Upper lobe of right lung (tissue), 1 donor: ENCODE data around the gene ETV7. TPM values are rescaled to one million over a fixed set of nuclear protein-coding genes. Genes with fewer than 3 reads are reported as not detected.

Experiments
- ATAC-seq: fragments of 200-7000 bp; cut with Tn5 transposase; one replicate; pipeline ENCODE4 v1.9.1; 2020; ENCODE audit warnings: mild to moderate bottlenecking, moderate library complexity
- DNase-seq: peaks from one replicate; pipeline ENCODE4 v3.0.0-alpha.2; 2020
- H3K27ac ChIP-seq: fragments of 200-600 bp; one replicate; pipeline ENCODE4 v1.8.0; 2022
- H3K27me3 ChIP-seq: fragments of 200-600 bp; one replicate; pipeline ENCODE4 v1.8.0; 2022; ENCODE audit warnings: mild to moderate bottlenecking
- H3K36me3 ChIP-seq: fragments of 200-600 bp; one replicate; pipeline ENCODE4 v1.8.0; 2022
- H3K4me1 ChIP-seq: fragments of 200-600 bp; one replicate; pipeline ENCODE4 v1.8.0; 2022
- H3K4me3 ChIP-seq: fragments of 200-600 bp; one replicate; pipeline ENCODE4 v1.8.0; 2022; ENCODE audit warnings: mild to moderate bottlenecking
- H3K9me3 ChIP-seq: fragments of 200-600 bp; one replicate; pipeline ENCODE4 v1.8.0; 2022
- intact Hi-C: fragments of 100-400 bp; cut with DNase I; formaldehyde crosslinking; loops from one replicate; pipeline ENCODE4 v1.11.0; 2022
- total RNA-seq: library from RNA; stranded (reverse); fragmentation: NEBNext Ultra II Directional; extraction: Animal tissue kit (Norgen Biotek cat#: 25700); gene quantifications from one replicate; pipeline ENCODE4 v1.2.1, GENCODE V29; 2021
- TF ChIP-seq, protein P1 (sequence below): fragments of 200-600 bp; IDR thresholded peaks from one replicate; pipeline ENCODE4 v1.8.0; 2022; ENCODE audit warnings: antibody characterized with exemption
- donor health status: DM: no; HTN: yes; CAD: no; lungs with severe emphysema.

Gene ETV7
- total RNA-seq, 1 donor from 2014 or later = 6.3 TPM

GRCh38 chr6:36382976-36383375 is 4.5 kb downstream of the ETV7 start:
- Histone ChIP-seq H3K27ac (no peak overlapping the region), H3K4me1 (peaks cover 10% of the 10 kb centered on the region), H3K36me3 (no peaks in the 10 kb centered on the region), H3K9me3 (no peaks in the 10 kb centered on the region), H3K27me3 (no peaks in the 10 kb centered on the region), H3K4me3 (no peak overlapping the region)
- intact Hi-C loops = no loop called here
- no peak for ATAC-seq
- TF ChIP-seq, protein P1, sequence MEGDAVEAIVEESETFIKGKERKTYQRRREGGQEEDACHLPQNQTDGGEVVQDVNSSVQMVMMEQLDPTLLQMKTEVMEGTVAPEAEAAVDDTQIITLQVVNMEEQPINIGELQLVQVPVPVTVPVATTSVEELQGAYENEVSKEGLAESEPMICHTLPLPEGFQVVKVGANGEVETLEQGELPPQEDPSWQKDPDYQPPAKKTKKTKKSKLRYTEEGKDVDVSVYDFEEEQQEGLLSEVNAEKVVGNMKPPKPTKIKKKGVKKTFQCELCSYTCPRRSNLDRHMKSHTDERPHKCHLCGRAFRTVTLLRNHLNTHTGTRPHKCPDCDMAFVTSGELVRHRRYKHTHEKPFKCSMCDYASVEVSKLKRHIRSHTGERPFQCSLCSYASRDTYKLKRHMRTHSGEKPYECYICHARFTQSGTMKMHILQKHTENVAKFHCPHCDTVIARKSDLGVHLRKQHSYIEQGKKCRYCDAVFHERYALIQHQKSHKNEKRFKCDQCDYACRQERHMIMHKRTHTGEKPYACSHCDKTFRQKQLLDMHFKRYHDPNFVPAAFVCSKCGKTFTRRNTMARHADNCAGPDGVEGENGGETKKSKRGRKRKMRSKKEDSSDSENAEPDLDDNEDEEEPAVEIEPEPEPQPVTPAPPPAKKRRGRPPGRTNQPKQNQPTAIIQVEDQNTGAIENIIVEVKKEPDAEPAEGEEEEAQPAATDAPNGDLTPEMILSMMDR = no peak
- DNase-seq = no peak

- intact Hi-C loops = no loop called here
- Histone ChIP-seq H3K36me3 (no peaks in the 10 kb centered on the region), H3K27me3 (no peaks in the 10 kb centered on the region), H3K4me3 (no peak overlapping the region), H3K27ac (no peak overlapping the region), H3K4me1 (peaks cover 3% of the 10 kb centered on the region), H3K9me3 (no peaks in the 10 kb centered on the region)
- TF ChIP-seq, protein P1 = no peak
- no peak for ATAC-seq
- DNase-seq = no peak
Measured at GRCh38 chr6:36381502-36382389, 5.7 kb downstream of the ETV7 start.

- DNase-seq (no peak), ATAC-seq (no peak)
- no peaks in the 10 kb centered on the region for H3K27me3 ChIP-seq
- no peaks in the 10 kb centered on the region for H3K36me3 ChIP-seq
- no peak overlapping the region for H3K27ac ChIP-seq
- H3K4me1 ChIP-seq = no peaks in the 10 kb centered on the region
- TF ChIP-seq, protein P1 = no peak
- H3K9me3 ChIP-seq = no peaks in the 10 kb centered on the region
- H3K4me3 ChIP-seq = no peak overlapping the region
- intact Hi-C loops = no loop called here
Measured at GRCh38 chr6:36380166-36380565, 7.3 kb downstream of the ETV7 start.

DNA sequence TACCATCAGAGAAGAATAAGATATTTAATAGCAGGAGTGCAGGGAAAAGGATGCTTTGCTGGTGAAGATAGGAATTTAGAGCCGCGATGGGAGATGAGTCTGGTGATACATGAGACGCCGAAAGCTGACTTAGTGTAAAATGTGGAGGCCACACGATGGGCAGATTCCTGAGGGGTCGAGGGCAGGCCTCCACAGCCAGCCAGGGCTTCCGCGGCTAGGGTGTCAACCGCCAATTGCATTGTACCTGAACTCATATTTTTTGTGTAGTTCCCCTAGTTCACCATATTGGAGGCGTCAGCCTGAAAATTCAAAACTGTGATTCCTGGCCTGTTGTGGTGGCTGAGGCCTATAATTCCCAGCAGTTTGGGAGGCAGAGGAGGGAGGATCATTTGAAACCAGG is 8.5 kb downstream of the ETV7 start:
- Histone ChIP-seq H3K9me3 (no peaks in the 10 kb centered on the region), H3K27ac (no peak overlapping the region), H3K4me3 (no peak overlapping the region), H3K27me3 (no peaks in the 10 kb centered on the region), H3K36me3 (no peaks in the 10 kb centered on the region), H3K4me1 (no peaks in the 10 kb centered on the region)
- DNase-seq (no peak), ATAC-seq (no peak)
- intact Hi-C loops = no loop called here
- TF ChIP-seq, protein P1 = no peak

- intact Hi-C loops = no loop called here
- Histone ChIP-seq H3K4me1 (no peaks in the 10 kb centered on the region), H3K27ac (no peak overlapping the region), H3K36me3 (no peaks in the 10 kb centered on the region), H3K27me3 (no peaks in the 10 kb centered on the region), H3K9me3 (no peaks in the 10 kb centered on the region), H3K4me3 (no peak overlapping the region)
- ATAC-seq = no peak
- TF ChIP-seq, protein P1 = no peak
- no peak for DNase-seq
Measured at GRCh38 chr6:36378243-36378920, 9.1 kb downstream of the ETV7 start.
